ENCODE data around the gene TRPM2.

DNA sequence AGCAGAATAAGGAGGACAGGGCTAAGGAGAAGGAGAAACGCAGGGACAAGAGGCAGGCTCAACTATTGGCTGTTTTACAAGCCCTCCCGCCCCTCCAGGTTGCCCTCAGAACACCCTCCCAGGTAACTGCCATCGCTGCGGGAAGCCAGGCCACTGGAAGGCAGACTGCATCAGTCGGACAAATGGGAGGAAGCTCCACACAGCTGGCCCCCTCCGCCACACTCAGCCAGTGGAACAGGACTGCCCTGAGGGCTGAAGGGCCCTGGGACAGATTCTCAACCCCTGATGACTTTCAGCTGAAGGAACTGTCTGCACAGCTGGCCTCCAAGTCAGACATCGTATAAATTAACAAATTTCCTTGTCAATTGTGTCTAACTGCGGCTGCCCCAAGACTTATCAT is 123.7 kb downstream of the TRPM2 start:
- TF ChIP-seq POLR2A (IDR thresholded peaks at IDR 0.05; ENCODE audit: low read depth, low read length) (no peak), MYC (IDR thresholded peaks at IDR 0.05; ENCODE audit: low read depth, low read length) (no peak), CTCF (IDR thresholded peaks at IDR 0.05; ENCODE audit: extremely low read depth in 1 of 2, insufficient read depth in 1 of 2, low read depth in 1 of 2, low read length in 2 of 2) (no peak)

Data from endothelial cell of umbilical vein (primary cell).